ENCODE measurements around the gene GCC2. TPM values are rescaled to one million over a fixed set of nuclear protein-coding genes. Genes with fewer than 3 reads are reported as not detected.

GCC2 gene
- polyA plus RNA-seq, 1 of the 3 experiments (the other 2 are of a cell fraction), result 4.5 TPM

DNA sequence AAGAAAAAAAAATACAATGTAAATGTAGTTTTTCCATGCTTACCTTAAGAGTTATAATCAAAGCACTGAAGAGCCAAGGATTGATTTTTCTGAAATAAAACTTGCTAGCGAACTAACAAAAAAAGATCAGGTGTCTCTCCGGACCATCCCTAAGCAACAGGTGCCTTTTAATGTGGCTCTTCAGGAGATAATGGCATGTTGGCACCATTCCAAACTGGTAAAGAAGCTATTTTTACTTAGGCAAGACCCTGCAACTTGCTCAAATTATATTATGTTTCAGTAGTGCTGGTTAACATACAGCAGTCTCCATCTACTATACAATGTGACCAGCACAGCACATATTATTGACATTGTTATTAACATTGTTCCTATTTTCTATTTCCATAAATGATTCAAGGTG is 2.3 kb upstream of the GCC2 start:
- Histone ChIP-seq H3K36me3 (replicated peaks in 1 of 2; ENCODE audit: control insufficient read depth in 1 of 2, insufficient read depth in 2 of 2, low read length in 1 of 2) (peaks cover 4 to 10% of the 10 kb centered on the region in 2 experiments), H3K27me3 (ENCODE audit: insufficient read depth) (no peaks in the 10 kb centered on the region), H3F3A (replicated peaks; ENCODE audit: insufficient read depth) (peaks cover 12% of the 10 kb centered on the region), H3K4me1 (ENCODE audit: control insufficient read depth in 1 of 2, insufficient read depth in 2 of 2, low read depth in 1 of 2, low read length in 1 of 2) (peaks cover 0 to 14% of the 10 kb centered on the region in 2 experiments; a peak in 2 of 4 replicates), H2AFZ (ENCODE audit: low read depth) (no peak overlapping the region), H3K27ac (ENCODE audit: low read depth in 2 of 2, low read length in 1 of 2) (no peak overlapping the region), H3K4me2 (no peak overlapping the region), H3K9me2 (no peaks in the 10 kb centered on the region), H3K79me2 (ENCODE audit: insufficient read depth) (peaks cover 19% of the 10 kb centered on the region), H3K4me3 (ENCODE audit: low read depth in 2 of 2, low read length in 1 of 2) (no peak overlapping the region), H3K9me3 (no peaks in the 10 kb centered on the region), H3K9ac (no peak overlapping the region), H4K20me1 (ENCODE audit: insufficient read depth) (no peaks in the 10 kb centered on the region)
- 96% methylated on average over 2 of the region's 2 CpGs for WGBS (ENCODE audit: low lambda C conversion rate)
- no peak for TF ChIP-seq EZH2phosphoT487 (IDR thresholded peaks at IDR 0.05; ENCODE audit: borderline replicate concordance, low read depth)
- TF ChIP-seq TCF12 (IDR thresholded peaks at IDR 0.05), result no peak
- TF ChIP-seq TEAD4 (IDR thresholded peaks at IDR 0.05; ENCODE audit: borderline replicate concordance, insufficient read depth), result no peak
- TF ChIP-seq SMC3 (IDR thresholded peaks at IDR 0.05; ENCODE audit: low read depth, low read length), result no peak
- TF ChIP-seq RAD21 (IDR thresholded peaks at IDR 0.05; ENCODE audit: low read length), result no peak
- TF ChIP-seq, protein P1, sequence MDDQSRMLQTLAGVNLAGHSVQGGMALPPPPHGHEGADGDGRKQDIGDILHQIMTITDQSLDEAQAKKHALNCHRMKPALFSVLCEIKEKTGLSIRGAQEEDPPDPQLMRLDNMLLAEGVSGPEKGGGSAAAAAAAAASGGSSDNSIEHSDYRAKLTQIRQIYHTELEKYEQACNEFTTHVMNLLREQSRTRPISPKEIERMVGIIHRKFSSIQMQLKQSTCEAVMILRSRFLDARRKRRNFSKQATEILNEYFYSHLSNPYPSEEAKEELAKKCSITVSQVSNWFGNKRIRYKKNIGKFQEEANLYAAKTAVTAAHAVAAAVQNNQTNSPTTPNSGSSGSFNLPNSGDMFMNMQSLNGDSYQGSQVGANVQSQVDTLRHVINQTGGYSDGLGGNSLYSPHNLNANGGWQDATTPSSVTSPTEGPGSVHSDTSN (IDR thresholded peaks at IDR 0.05), result no peak
- no peak for TF ChIP-seq NFIC (IDR thresholded peaks at IDR 0.05; ENCODE audit: borderline replicate concordance)
- no peak for TF ChIP-seq ELF1 (IDR thresholded peaks at IDR 0.05)
- TF ChIP-seq, protein P2, sequence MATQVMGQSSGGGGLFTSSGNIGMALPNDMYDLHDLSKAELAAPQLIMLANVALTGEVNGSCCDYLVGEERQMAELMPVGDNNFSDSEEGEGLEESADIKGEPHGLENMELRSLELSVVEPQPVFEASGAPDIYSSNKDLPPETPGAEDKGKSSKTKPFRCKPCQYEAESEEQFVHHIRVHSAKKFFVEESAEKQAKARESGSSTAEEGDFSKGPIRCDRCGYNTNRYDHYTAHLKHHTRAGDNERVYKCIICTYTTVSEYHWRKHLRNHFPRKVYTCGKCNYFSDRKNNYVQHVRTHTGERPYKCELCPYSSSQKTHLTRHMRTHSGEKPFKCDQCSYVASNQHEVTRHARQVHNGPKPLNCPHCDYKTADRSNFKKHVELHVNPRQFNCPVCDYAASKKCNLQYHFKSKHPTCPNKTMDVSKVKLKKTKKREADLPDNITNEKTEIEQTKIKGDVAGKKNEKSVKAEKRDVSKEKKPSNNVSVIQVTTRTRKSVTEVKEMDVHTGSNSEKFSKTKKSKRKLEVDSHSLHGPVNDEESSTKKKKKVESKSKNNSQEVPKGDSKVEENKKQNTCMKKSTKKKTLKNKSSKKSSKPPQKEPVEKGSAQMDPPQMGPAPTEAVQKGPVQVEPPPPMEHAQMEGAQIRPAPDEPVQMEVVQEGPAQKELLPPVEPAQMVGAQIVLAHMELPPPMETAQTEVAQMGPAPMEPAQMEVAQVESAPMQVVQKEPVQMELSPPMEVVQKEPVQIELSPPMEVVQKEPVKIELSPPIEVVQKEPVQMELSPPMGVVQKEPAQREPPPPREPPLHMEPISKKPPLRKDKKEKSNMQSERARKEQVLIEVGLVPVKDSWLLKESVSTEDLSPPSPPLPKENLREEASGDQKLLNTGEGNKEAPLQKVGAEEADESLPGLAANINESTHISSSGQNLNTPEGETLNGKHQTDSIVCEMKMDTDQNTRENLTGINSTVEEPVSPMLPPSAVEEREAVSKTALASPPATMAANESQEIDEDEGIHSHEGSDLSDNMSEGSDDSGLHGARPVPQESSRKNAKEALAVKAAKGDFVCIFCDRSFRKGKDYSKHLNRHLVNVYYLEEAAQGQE (IDR thresholded peaks at IDR 0.05; ENCODE audit: low read depth, low read length), result no peak
- TF ChIP-seq, protein P3, sequence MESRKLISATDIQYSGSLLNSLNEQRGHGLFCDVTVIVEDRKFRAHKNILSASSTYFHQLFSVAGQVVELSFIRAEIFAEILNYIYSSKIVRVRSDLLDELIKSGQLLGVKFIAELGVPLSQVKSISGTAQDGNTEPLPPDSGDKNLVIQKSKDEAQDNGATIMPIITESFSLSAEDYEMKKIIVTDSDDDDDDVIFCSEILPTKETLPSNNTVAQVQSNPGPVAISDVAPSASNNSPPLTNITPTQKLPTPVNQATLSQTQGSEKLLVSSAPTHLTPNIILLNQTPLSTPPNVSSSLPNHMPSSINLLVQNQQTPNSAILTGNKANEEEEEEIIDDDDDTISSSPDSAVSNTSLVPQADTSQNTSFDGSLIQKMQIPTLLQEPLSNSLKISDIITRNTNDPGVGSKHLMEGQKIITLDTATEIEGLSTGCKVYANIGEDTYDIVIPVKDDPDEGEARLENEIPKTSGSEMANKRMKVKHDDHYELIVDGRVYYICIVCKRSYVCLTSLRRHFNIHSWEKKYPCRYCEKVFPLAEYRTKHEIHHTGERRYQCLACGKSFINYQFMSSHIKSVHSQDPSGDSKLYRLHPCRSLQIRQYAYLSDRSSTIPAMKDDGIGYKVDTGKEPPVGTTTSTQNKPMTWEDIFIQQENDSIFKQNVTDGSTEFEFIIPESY (IDR thresholded peaks at IDR 0.05; ENCODE audit: borderline replicate concordance, low read depth), result no peak
- no peak for TF ChIP-seq FOXJ3 (CRISPR knock-in tag; IDR thresholded peaks at IDR 0.05)
- TF ChIP-seq YY1 (IDR thresholded peaks at IDR 0.05; ENCODE audit: low read depth), result no peak
- TF ChIP-seq MEF2A (IDR thresholded peaks at IDR 0.05; ENCODE audit: borderline replicate concordance, low read depth), result no peak
- TF ChIP-seq FOXM1 (IDR thresholded peaks at IDR 0.05; ENCODE audit: low read depth), result no peak
- POLR2A ChIA-PET, result no interaction called here
- CTCF ChIA-PET, result no interaction called here
- DNase-seq, result no peak

Measured in SK-N-SH (cell line).